Uterus (tissue), 2 donors: ENCODE measurements around the gene TMEM178B.

ENCODE experiments used
- POLR2A ChIP-seq, 2 donors: fragments of 450-650 bp; IDR thresholded peaks; one replicate each; pipeline ENCODE4 v1.6.1; 2016; ENCODE audit warnings: antibody characterized with exemption in 2 of 2, mild to moderate bottlenecking in 1 of 2, moderate library complexity in 1 of 2
- TF ChIP-seq, protein P1 (sequence below), 4 experiments: fragments of 200-600 bp in 2 of 4; fragments of 450-650 bp in 2 of 4; sonication (generic) in 2 of 4; IDR thresholded peaks; one replicate each; pipeline ENCODE4 v1.5.1; 2016 to 2019; ENCODE audit warnings: antibody characterized with exemption in 4 of 4, mild to moderate bottlenecking in 2 of 4, moderate library complexity in 1 of 4

DNA sequence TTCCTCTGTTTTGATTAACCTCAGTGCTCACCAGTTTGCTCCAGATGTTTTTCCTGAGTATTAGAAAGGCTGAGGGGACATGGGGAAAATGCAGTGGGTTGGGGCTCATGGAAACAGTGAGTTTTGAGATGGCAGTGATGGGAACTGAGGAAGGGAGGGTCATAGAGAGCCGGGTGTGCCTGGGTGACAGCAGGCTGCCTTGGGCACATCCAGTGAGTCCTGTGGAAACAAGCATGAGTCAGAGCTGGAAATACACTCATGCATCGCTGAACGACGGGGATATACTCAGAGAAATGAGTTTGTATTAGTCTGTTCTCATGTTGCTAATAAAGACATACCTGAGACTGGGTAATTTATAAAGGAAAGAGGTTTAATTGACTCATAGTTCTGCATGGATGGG, 202.2 kb downstream of the TMEM178B start:
- TF ChIP-seq POLR2A (IDR thresholded peaks at IDR 0.05): no peak
- TF ChIP-seq, protein P1, sequence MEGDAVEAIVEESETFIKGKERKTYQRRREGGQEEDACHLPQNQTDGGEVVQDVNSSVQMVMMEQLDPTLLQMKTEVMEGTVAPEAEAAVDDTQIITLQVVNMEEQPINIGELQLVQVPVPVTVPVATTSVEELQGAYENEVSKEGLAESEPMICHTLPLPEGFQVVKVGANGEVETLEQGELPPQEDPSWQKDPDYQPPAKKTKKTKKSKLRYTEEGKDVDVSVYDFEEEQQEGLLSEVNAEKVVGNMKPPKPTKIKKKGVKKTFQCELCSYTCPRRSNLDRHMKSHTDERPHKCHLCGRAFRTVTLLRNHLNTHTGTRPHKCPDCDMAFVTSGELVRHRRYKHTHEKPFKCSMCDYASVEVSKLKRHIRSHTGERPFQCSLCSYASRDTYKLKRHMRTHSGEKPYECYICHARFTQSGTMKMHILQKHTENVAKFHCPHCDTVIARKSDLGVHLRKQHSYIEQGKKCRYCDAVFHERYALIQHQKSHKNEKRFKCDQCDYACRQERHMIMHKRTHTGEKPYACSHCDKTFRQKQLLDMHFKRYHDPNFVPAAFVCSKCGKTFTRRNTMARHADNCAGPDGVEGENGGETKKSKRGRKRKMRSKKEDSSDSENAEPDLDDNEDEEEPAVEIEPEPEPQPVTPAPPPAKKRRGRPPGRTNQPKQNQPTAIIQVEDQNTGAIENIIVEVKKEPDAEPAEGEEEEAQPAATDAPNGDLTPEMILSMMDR (IDR thresholded peaks at IDR 0.05): no peak
